Islet precursor cell (in vitro differentiated cells): Measurements from ENCODE around the gene CAPZB.
"Not testable (repeated sequence)": the region's sequence is repeated elsewhere in the genome, so short reads cannot be mapped to it uniquely, and the experiment has no call there.

Experiments
- DNase-seq: peaks from one replicate; pipeline ENCODE4 v3.0.0-alpha.2; 2018

CAPZB gene

GRCh38 chr1:19485362-19486187, at the start of gene CAPZB:
Gene CAPZB, minus strand, starts transcription at chr1:19485539. Its CDS starts 101 bp downstream, at chr1:19485438.
- peak; percentile 95 for DNase-seq

GRCh38 chr1:19534281-19534680, 48.9 kb upstream of the CAPZB start:
- peak; percentile 30 for DNase-seq

- peak; percentile 34 for DNase-seq
These were observed 48.3 kb upstream of the CAPZB start for GRCh38 chr1:19533626-19534025.

GRCh38 chr1:19532519-19532918, 47.2 kb upstream of the CAPZB start:
- peak; percentile 23 for DNase-seq

- peak; percentile 93 for DNase-seq
These were observed 44.3 kb upstream of the CAPZB start for GRCh38 chr1:19529664-19530063.

GRCh38 chr1:19528438-19528837, 43.1 kb upstream of the CAPZB start:
- DNase-seq, result no peak

- DNase-seq, result no peak
These were observed 40.5 kb upstream of the CAPZB start for GRCh38 chr1:19525607-19526545.

- no peak for DNase-seq
These were observed 39.5 kb upstream of the CAPZB start for GRCh38 chr1:19524791-19525190.

GRCh38 chr1:19522570-19522969, 37.2 kb upstream of the CAPZB start:
- DNase-seq, result not testable (repeated sequence)

GRCh38 chr1:19521411-19521810, 36.1 kb upstream of the CAPZB start:
- DNase-seq, result no peak

- no peak for DNase-seq
These were observed 31.7 kb upstream of the CAPZB start for GRCh38 chr1:19517017-19517416.

- DNase-seq, result no peak
These were observed 29.9 kb upstream of the CAPZB start for GRCh38 chr1:19515201-19515600.

- DNase-seq, result no peak
These were observed 29.1 kb upstream of the CAPZB start for GRCh38 chr1:19514391-19514831.

- DNase-seq, result no peak
These were observed 27.2 kb upstream of the CAPZB start for GRCh38 chr1:19512545-19512944.

- DNase-seq, result no peak
These were observed 25.8 kb upstream of the CAPZB start for GRCh38 chr1:19511116-19511515.

- DNase-seq, result not testable (repeated sequence)
These were observed 24.3 kb upstream of the CAPZB start for GRCh38 chr1:19509647-19510046.

- DNase-seq, result no peak
These were observed 22.2 kb upstream of the CAPZB start for GRCh38 chr1:19507516-19507915.

GRCh38 chr1:19505693-19506457, 20.5 kb upstream of the CAPZB start:
- DNase-seq, result no peak

GRCh38 chr1:19504796-19505692, 19.7 kb upstream of the CAPZB start:
- no peak for DNase-seq

GRCh38 chr1:19502284-19502683, 16.9 kb upstream of the CAPZB start:
- DNase-seq, result not testable (repeated sequence)

GRCh38 chr1:19499887-19500286, 14.5 kb upstream of the CAPZB start:
- not testable (repeated sequence) for DNase-seq

- not testable (repeated sequence) for DNase-seq
These were observed 12.1 kb upstream of the CAPZB start for GRCh38 chr1:19497443-19497842.
